ENCODE results near the gene FAM163B. TPM values are rescaled to one million over a fixed set of nuclear protein-coding genes. Genes with fewer than 3 reads are reported as not detected.

Gene FAM163B
- polyA plus RNA-seq, 1 donor (not counting 4 experiments of a cell fraction or from before 2014, with no cell fraction given): not detected

DNA sequence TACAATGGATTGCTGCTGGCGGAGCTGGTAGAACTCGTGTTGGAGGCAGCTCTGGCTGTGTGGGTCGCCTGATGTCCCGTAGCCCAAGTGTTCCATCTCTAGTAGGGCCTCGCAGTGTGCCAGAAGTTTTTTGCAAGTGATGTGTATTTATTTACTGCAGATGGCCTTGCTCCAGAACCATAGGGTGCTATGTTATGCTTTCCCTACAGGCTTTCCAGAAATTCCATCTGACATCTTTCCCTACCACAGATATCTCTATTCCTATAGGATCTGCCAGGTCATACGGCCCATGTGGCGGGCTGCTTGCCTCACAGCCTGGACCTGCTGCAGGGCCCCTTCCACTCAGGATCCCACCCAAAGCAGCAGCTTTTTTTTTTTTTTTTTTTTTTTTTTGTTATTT lies 57.7 kb downstream of the FAM163B start:
- H3K4me1 ChIP-seq (ENCODE audit: control insufficient read depth, extremely low read depth, insufficient read depth, low read length): no peaks in the 10 kb centered on the region
- H3K4me2 ChIP-seq (ENCODE audit: control insufficient read depth, extremely low read depth, insufficient read depth, low read depth, low read length): no peak overlapping the region
- FAIRE-seq (no peak), DNase-seq (ENCODE audit: low read depth, low spot score) (no peak)
- dilution Hi-C loops (cut with MboI; ENCODE audit: extremely low pct_ligation_motif_present, low sequenced_read_pairs): no loop called here
- TF ChIP-seq EZH2 (IDR thresholded peaks at IDR 0.05; ENCODE audit: low read length): no peak
- TF ChIP-seq, protein P1, sequence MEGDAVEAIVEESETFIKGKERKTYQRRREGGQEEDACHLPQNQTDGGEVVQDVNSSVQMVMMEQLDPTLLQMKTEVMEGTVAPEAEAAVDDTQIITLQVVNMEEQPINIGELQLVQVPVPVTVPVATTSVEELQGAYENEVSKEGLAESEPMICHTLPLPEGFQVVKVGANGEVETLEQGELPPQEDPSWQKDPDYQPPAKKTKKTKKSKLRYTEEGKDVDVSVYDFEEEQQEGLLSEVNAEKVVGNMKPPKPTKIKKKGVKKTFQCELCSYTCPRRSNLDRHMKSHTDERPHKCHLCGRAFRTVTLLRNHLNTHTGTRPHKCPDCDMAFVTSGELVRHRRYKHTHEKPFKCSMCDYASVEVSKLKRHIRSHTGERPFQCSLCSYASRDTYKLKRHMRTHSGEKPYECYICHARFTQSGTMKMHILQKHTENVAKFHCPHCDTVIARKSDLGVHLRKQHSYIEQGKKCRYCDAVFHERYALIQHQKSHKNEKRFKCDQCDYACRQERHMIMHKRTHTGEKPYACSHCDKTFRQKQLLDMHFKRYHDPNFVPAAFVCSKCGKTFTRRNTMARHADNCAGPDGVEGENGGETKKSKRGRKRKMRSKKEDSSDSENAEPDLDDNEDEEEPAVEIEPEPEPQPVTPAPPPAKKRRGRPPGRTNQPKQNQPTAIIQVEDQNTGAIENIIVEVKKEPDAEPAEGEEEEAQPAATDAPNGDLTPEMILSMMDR (optimal IDR thresholded peaks at IDR 0.05 in 1 of 3, IDR thresholded peaks at IDR 0.05 in 1 of 3, conservative IDR thresholded peaks at IDR 0.05 in 1 of 3; ENCODE audit: extremely low read depth in 1 of 3, insufficient read depth in 2 of 3, low read length in 3 of 3): no peak
- H3K79me2 ChIP-seq (ENCODE audit: control insufficient read depth, insufficient read depth, low read length): no peaks in the 10 kb centered on the region
- no peak overlapping the region for H3K27ac ChIP-seq (ENCODE audit: control insufficient read depth, insufficient read depth, low read length)
- H2AFZ ChIP-seq (ENCODE audit: control insufficient read depth, low read length): no peak overlapping the region
- no peaks in the 10 kb centered on the region for H3K27me3 ChIP-seq (ENCODE audit: control insufficient read depth, extremely low read depth, insufficient read depth, low read length)
- H4K20me1 ChIP-seq (ENCODE audit: control insufficient read depth, extremely low read depth, insufficient read depth, low read length): no peaks in the 10 kb centered on the region
- H3K36me3 ChIP-seq (ENCODE audit: control insufficient read depth in 2 of 2, extremely low read depth in 1 of 2, insufficient read depth in 2 of 2, low read length in 2 of 2): no peaks in the 10 kb centered on the region
- H3K9me1 ChIP-seq (ENCODE audit: control insufficient read depth, extremely low read depth, insufficient read depth, low read length): no peaks in the 10 kb centered on the region
- no peak overlapping the region for H3K4me3 ChIP-seq (ENCODE audit: control insufficient read depth in 2 of 3, extremely low read depth in 1 of 3, insufficient read depth in 2 of 3, low read depth in 1 of 3, low read length in 3 of 3)
- H3K9me3 ChIP-seq (ENCODE audit: control insufficient read depth, low read depth, low read length): no peaks in the 10 kb centered on the region
- H3K9ac ChIP-seq (ENCODE audit: control insufficient read depth, extremely low read depth, insufficient read depth, low read length): no peak overlapping the region

DNA sequence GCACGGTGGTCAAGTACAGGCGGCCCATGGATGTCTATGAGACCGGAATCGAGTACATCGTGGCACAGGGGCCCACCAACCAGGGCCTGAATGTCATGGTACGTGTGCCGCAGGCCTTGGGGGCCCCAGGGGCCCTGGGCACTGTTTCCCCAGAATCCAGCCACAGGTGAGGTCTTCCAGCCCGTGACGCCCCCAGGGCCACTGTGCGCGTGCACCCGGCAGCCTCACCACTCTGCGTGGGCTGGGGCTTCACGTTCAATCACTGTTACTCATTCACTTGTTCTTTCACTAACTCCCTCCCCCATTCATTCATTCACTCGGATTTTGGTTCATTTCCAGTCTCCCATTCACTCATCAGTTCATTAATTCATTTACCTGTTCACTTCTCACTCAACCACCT lies 62.1 kb downstream of the FAM163B start:
- no peaks in the 10 kb centered on the region for H3K9me1 ChIP-seq (ENCODE audit: control insufficient read depth, extremely low read depth, insufficient read depth, low read length)
- no peaks in the 10 kb centered on the region for H3K4me1 ChIP-seq (ENCODE audit: control insufficient read depth, extremely low read depth, insufficient read depth, low read length)
- H3K36me3 ChIP-seq (ENCODE audit: control insufficient read depth in 2 of 2, extremely low read depth in 1 of 2, insufficient read depth in 2 of 2, low read length in 2 of 2): no peaks in the 10 kb centered on the region
- H3K9me3 ChIP-seq (ENCODE audit: control insufficient read depth, low read depth, low read length): no peaks in the 10 kb centered on the region
- no peak for TF ChIP-seq EZH2 (IDR thresholded peaks at IDR 0.05; ENCODE audit: low read length)
- TF ChIP-seq, protein P1 (optimal IDR thresholded peaks at IDR 0.05 in 1 of 3, IDR thresholded peaks at IDR 0.05 in 1 of 3, conservative IDR thresholded peaks at IDR 0.05 in 1 of 3; ENCODE audit: extremely low read depth in 1 of 3, insufficient read depth in 2 of 3, low read length in 3 of 3): no peak
- H3K4me2 ChIP-seq (ENCODE audit: control insufficient read depth, extremely low read depth, insufficient read depth, low read depth, low read length): no peak overlapping the region
- H3K27me3 ChIP-seq (ENCODE audit: control insufficient read depth, extremely low read depth, insufficient read depth, low read length): peaks cover 7% of the 10 kb centered on the region
- H3K27ac ChIP-seq (ENCODE audit: control insufficient read depth, insufficient read depth, low read length): no peak overlapping the region
- H3K79me2 ChIP-seq (ENCODE audit: control insufficient read depth, insufficient read depth, low read length): no peaks in the 10 kb centered on the region
- FAIRE-seq (no peak), DNase-seq (ENCODE audit: low read depth, low spot score) (no peak)
- H3K9ac ChIP-seq (ENCODE audit: control insufficient read depth, extremely low read depth, insufficient read depth, low read length): no peak overlapping the region
- H2AFZ ChIP-seq (ENCODE audit: control insufficient read depth, low read length): no peak overlapping the region
- H3K4me3 ChIP-seq (ENCODE audit: control insufficient read depth in 2 of 3, extremely low read depth in 1 of 3, insufficient read depth in 2 of 3, low read depth in 1 of 3, low read length in 3 of 3): no peak overlapping the region
- dilution Hi-C loops (cut with MboI; ENCODE audit: extremely low pct_ligation_motif_present, low sequenced_read_pairs): no loop called here
- no peaks in the 10 kb centered on the region for H4K20me1 ChIP-seq (ENCODE audit: control insufficient read depth, extremely low read depth, insufficient read depth, low read length)

All from keratinocyte (primary cell).